Measurements from ENCODE around the gene IL1RAPL1.

The IL1RAPL1 gene

DNA sequence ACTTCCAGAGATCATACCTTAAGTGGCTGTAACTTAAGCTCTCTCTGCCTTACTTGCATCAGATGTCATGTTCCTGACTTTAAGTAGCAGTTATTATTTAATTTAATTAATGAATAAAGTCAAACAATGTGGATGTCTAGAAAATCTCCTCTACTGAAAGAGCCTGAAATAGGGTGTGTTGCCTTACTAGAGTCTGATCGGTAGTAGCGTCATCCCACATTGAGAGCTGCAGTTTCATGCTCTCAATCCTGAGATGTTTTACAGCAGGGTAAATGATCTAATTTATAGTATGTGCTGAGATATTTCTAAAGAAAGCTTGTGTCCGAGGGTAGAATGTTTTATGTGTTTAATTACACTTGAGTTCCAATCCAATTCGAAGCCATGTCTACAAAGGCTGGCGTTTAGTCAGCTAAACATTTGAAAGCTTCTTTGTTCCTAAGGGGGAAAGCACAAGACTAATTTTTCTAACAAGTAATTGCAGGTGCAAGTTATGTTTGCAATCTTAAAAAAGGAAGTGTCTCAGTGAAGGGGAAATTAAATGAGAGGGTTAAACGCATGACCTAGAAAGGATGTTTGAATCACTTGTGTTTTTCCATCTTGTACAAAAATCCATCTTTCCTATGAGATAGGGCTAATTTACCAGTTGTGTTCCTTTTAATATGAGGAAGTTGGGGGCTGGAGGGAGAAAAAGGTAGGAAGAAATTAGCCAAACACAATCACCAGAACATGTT is 1237.1 kb downstream of the IL1RAPL1 start:
- TF ChIP-seq, protein P1, sequence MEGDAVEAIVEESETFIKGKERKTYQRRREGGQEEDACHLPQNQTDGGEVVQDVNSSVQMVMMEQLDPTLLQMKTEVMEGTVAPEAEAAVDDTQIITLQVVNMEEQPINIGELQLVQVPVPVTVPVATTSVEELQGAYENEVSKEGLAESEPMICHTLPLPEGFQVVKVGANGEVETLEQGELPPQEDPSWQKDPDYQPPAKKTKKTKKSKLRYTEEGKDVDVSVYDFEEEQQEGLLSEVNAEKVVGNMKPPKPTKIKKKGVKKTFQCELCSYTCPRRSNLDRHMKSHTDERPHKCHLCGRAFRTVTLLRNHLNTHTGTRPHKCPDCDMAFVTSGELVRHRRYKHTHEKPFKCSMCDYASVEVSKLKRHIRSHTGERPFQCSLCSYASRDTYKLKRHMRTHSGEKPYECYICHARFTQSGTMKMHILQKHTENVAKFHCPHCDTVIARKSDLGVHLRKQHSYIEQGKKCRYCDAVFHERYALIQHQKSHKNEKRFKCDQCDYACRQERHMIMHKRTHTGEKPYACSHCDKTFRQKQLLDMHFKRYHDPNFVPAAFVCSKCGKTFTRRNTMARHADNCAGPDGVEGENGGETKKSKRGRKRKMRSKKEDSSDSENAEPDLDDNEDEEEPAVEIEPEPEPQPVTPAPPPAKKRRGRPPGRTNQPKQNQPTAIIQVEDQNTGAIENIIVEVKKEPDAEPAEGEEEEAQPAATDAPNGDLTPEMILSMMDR (IDR thresholded peaks at IDR 0.05), result no peak
- no peak overlapping the region for H3K27ac ChIP-seq
- no peak for DNase-seq (ENCODE audit: low spot score)
- H3K4me3 ChIP-seq, result no peak overlapping the region

- TF ChIP-seq, protein P1 (IDR thresholded peaks at IDR 0.05), result no peak
- no peak overlapping the region for H3K4me3 ChIP-seq
- no peak for DNase-seq (ENCODE audit: low spot score)
- no peak overlapping the region for H3K27ac ChIP-seq
Measured at GRCh38 chrX:29826742-29827141, 1239.5 kb downstream of the IL1RAPL1 start.

DNA sequence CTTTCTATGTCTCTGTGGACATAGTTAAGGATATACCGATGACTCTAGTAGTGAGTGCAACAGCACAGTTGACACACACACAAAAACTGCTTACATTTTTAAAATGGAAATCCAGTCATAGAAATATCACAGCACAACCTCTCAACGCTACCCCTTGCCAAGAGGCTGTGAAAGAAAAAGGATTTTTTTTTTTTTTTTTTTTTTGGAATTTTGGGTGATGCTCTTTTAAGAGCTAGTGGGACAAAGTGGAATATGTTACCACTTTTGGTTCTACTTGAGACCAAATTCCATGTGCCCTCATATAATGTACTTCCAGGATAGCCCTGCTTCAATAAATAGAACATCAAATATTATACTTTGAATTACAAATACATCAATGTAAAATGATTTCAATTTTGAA is 1247.1 kb downstream of the IL1RAPL1 start:
- no peak overlapping the region for H3K4me3 ChIP-seq
- TF ChIP-seq, protein P1 (IDR thresholded peaks at IDR 0.05), result no peak
- H3K27ac ChIP-seq, result no peak overlapping the region
- no peak for DNase-seq (ENCODE audit: low spot score)

- TF ChIP-seq, protein P1 (IDR thresholded peaks at IDR 0.05), result no peak
- DNase-seq (ENCODE audit: low spot score), result no peak
- H3K4me3 ChIP-seq, result no peak overlapping the region
Measured at GRCh38 chrX:29834764-29835163, 1247.5 kb downstream of the IL1RAPL1 start.

DNA sequence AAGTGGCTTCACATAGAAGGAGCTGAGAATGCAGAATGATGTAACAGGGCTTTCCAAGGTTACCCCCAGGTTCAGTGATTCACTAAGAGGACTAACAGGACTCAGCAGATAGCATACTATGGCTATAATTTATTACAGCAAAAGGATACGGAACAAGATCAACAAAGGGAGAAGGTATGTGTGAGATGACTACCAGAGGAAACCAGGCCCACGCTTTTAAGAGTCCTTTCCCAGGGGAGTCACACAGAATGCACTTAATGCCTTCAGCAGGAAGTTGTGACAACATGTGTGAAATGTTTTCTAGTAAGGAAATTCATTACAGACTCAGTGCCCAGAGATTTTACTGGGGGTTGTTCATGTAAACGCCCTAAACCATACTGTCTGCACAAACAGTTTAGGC is 1254.5 kb downstream of the IL1RAPL1 start:
- H3K27ac ChIP-seq, result no peak overlapping the region
- TF ChIP-seq, protein P1 (IDR thresholded peaks at IDR 0.05), result no peak

More at GRCh38 chrX:29834764-29835163, 1247.5 kb downstream of the IL1RAPL1 start:
- H3K27ac ChIP-seq, result no peak overlapping the region

DNA sequence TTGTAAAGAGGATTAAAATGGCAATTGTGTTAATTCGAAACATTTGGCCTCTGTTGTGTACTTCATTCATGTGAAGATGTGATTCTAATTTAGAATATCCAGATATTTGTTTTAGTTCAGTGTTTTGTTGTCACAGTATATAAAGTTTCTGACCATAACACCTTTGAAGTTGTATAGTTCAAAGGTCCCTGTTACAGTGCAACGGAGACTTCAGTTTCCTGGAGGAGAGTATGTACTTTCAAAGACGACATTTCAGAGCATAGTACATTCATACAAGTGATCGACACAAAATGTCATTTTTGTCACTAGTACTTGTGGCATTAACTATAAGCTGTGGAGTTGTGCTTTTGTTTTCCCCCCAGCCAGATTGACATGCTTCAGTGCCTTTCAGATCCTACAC is 1255.3 kb downstream of the IL1RAPL1 start:
- no peak for DNase-seq (ENCODE audit: low spot score)
- Histone ChIP-seq H3K27ac (no peak overlapping the region), H3K4me3 (no peak overlapping the region)
- TF ChIP-seq, protein P1 (IDR thresholded peaks at IDR 0.05), result no peak

More for the DNA sequence above, 1254.5 kb downstream of the IL1RAPL1 start:
- no peak for DNase-seq (ENCODE audit: low spot score)
- no peak overlapping the region for H3K4me3 ChIP-seq
